GM12865 (cell line): ENCODE results near the gene C8G.

ENCODE experiments used
- DNase-seq: peaks from one replicate; pipeline ENCODE4 v3.0.0; 2010; ENCODE audit warnings: low read depth
- H3K4me3 ChIP-seq: 2 replicates; pipeline ENCODE4 v1.5.1; 2011; ENCODE audit warnings: mild to moderate bottlenecking, low read depth, low read length, control low read depth
- CTCF ChIP-seq: IDR thresholded peaks from 2 replicates; pipeline ENCODE4 v1.5.1; 2011; ENCODE audit warnings: low read length, control low read depth, low read depth, inconsistent platforms; ENCODE audit not compliant: insufficient read depth; ENCODE audit errors: missing control alignments

C8G gene

DNA sequence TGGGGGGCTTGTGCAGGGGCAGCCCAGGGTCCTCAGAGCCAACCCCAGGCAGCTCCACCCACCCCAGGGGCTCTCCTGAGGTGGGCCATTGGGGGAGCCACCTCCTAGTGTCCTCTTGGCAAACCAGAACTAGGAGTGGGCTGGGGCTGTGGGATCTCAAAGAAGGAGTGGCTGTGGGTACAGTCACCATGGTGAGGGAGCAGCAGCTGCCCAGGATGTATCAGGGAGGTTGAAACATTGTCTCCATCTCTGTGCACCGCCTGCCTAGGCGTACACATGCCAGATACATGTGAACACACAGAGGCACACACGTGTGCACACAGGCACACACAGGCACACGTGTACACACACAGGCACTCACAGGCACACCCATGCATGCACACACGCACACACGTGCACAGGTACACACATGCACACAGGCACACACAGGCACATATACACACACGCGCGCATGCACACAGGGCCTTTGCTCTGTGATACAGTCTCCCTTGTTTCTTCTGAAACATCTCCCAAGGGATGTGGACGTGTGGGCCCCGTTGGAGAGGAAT lies 17.7 kb downstream of the C8G start:
- H3K4me3 ChIP-seq = no peak overlapping the region
- no peak for TF ChIP-seq CTCF
- DNase-seq = no peak

GRCh38 chr9:136963341-136963740 lies 18.3 kb downstream of the C8G start:
- no peak overlapping the region for H3K4me3 ChIP-seq
- TF ChIP-seq CTCF = no peak
- no peak for DNase-seq

DNA sequence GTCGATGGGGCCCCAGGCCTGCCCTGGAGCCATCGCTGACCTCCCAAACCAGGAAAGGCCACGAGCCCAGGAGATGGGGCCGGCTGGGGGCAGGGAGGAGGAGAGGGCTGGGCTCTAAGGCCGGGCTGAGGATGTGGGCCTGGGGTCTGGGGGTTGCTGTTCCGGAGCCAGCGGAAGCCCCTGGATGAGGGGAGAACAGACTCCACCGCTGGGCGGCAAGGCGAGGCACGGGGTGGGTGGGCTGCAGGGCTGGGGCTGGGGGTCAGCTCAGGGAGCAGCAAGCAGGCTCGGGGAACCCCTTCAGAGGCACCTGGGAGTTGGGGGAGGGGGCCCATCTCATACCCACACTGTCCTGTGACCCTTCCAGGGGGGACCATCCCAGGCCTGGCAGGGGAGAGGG lies 18.7 kb downstream of the C8G start:
- DNase-seq = no peak
- TF ChIP-seq CTCF = no peak
- H3K4me3 ChIP-seq = no peak overlapping the region

- H3K4me3 ChIP-seq = no peak overlapping the region
- TF ChIP-seq CTCF = no peak
- DNase-seq = no peak
Observed at GRCh38 chr9:136964171-136964689, 19.2 kb downstream of the C8G start.

- no peak for DNase-seq
- H3K4me3 ChIP-seq = no peak overlapping the region
- TF ChIP-seq CTCF = no peak
Observed at GRCh38 chr9:136964833-136965422, 19.9 kb downstream of the C8G start.

DNA sequence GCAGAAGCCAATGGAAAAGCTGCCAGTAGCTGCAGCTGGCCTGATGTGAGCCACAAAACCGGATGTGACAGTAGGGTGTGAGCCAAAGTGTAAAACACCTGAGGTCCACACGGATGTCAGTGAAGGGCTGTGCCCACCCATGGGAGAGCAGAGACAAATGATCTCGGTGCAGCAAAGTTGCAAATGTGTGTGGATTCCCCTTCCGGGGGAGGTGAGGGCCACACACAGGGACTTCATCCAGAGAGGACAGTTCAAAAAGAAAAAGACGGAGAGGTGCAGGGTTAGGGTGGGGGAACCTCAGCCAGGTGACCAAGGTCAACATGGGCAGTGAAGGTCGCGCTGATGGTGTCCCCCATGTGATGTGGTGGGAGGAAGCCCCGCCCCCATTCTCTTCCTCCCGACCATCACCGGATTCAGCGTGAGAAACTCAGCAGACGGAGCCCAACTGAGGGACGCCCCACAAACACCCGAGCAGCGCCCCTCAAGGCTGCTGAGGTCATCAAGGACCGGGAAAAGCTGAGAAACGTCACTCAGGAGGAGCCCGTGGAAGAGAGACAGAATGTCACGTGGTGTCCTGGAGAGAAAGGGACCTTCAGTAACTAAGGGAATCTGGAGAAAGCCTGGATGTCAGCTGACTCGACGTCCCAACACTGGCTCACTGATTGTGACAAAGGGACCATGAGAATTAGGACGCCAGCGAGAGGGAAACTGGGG lies 20.9 kb downstream of the C8G start:
- peak; percentile 58 for DNase-seq
- no peak overlapping the region for H3K4me3 ChIP-seq
- TF ChIP-seq CTCF = no peak
